Stomach (tissue), 9 donors: ENCODE measurements around the gene RALGDS. TPM values are rescaled to one million over a fixed set of nuclear protein-coding genes. Genes with fewer than 3 reads are reported as not detected.
A peak's percentile ranks its signal among the peaks of the same experiment; 100 is the strongest.

Experiments
- DNase-seq, 2 donors: peaks; one replicate each; pipeline versions ENCODE4 v3.0.0 to v3.0.0-alpha.2; 2013 to 2019
- H3K27ac ChIP-seq, 5 donors: fragments of 200-600 bp in 4 of 5; sonication (generic) in 4 of 5; one replicate each; pipeline ENCODE4 v1.5.1; 2013 to 2019; ENCODE audit warnings: mild to moderate bottlenecking in 1 of 5, moderate library complexity in 1 of 5
- H3K27me3 ChIP-seq, 3 donors: fragments of 200-600 bp; sonication (generic); one replicate each; pipeline ENCODE4 v1.5.1; 2017 to 2019; ENCODE audit warnings: mixed run types in 1 of 3
- H3K36me3 ChIP-seq, 4 donors: fragments of 200-600 bp; sonication (generic); 1 replicate in 3 of 4; 2 replicates in 1 of 4; pipeline ENCODE4 v1.5.1; 2016 to 2019
- H3K4me1 ChIP-seq, 4 donors: fragments of 200-600 bp; sonication (generic); one replicate each; pipeline ENCODE4 v1.5.1; 2016 to 2019
- H3K4me3 ChIP-seq, 4 donors: fragments of 200-600 bp; sonication (generic) in 3 of 4; one replicate each; pipeline ENCODE4 v1.5.1; 2016 to 2019; ENCODE audit warnings: mild to moderate bottlenecking in 1 of 4
- H3K9me3 ChIP-seq, 4 donors: fragments of 200-600 bp; sonication (generic); one replicate each; pipeline ENCODE4 v1.5.1; 2016 to 2019
- EP300 ChIP-seq: sonication (generic); formaldehyde crosslinking; IDR thresholded peaks from one replicate; pipeline ENCODE4 v1.6.1; 2017; ENCODE audit warnings: antibody characterized with exemption
- POLR2A ChIP-seq, 4 donors: fragments of 450-650 bp; IDR thresholded peaks; one replicate each; pipeline ENCODE4 v1.6.1; 2016; ENCODE audit warnings: antibody characterized with exemption in 4 of 4, control low read depth in 2 of 4, mild to moderate bottlenecking in 1 of 4, moderate library complexity in 1 of 4
- POLR2AphosphoS5 ChIP-seq, 3 donors: sonication (generic); formaldehyde crosslinking; IDR thresholded peaks; one replicate each; pipeline ENCODE4 v1.6.1; 2016; ENCODE audit warnings: antibody characterized with exemption in 3 of 3
- WGBS, 5 donors: extraction: QIAGEN DNeasy Blood & Tissue Kit in 3 of 5; methylation state at CpG; one replicate each; pipeline versions ENCODE4 v1.1.5 to v1.1.7; 2013 to 2018; 5-methylcytosine and 5-hydroxymethylcytosine counted together
- intact Hi-C: fragments of 100-400 bp; cut with DNase I; formaldehyde crosslinking; loops from one replicate; pipeline ENCODE4 v1.15.1; 2023; ENCODE audit warnings: low total_unique reads
- polyA plus RNA-seq, 3 donors: library from polyadenylated mRNA; stranded (reverse); fragments of 200-250 nt; gene quantifications; one replicate each; pipeline ENCODE4 v1.2.3, GENCODE V29; 2013
- total RNA-seq, 5 donors: library from RNA; depleted of rRNA; stranded (reverse); fragments of >200 nt; gene quantifications; one replicate each; pipeline versions ENCODE4 v1.1.0 to v1.2.3, GENCODE V29; 2014 to 2016
- TF ChIP-seq, protein P1 (sequence below), 7 experiments: fragments of 450-650 bp in 4 of 7; fragments of 200-600 bp in 3 of 7; sonication (generic) in 3 of 7; IDR thresholded peaks; one replicate each; pipeline ENCODE4 v1.5.1; 2016 to 2019; ENCODE audit warnings: antibody characterized with exemption in 7 of 7, control low read depth in 2 of 7, mild to moderate bottlenecking in 1 of 7
- donor health status: healthy with polysubstance abuse.
- donor health status: Bipolar disorder and iron deficiency.
- donor health status: healthy.

RALGDS gene
- total and polyA plus RNA-seq, 8 donors, result 20.5 to 242 (median 43.6) TPM

- no peaks in the 10 kb centered on the region for H3K9me3 ChIP-seq
- no peak overlapping the region for H3K4me3 ChIP-seq
- TF ChIP-seq, protein P1, sequence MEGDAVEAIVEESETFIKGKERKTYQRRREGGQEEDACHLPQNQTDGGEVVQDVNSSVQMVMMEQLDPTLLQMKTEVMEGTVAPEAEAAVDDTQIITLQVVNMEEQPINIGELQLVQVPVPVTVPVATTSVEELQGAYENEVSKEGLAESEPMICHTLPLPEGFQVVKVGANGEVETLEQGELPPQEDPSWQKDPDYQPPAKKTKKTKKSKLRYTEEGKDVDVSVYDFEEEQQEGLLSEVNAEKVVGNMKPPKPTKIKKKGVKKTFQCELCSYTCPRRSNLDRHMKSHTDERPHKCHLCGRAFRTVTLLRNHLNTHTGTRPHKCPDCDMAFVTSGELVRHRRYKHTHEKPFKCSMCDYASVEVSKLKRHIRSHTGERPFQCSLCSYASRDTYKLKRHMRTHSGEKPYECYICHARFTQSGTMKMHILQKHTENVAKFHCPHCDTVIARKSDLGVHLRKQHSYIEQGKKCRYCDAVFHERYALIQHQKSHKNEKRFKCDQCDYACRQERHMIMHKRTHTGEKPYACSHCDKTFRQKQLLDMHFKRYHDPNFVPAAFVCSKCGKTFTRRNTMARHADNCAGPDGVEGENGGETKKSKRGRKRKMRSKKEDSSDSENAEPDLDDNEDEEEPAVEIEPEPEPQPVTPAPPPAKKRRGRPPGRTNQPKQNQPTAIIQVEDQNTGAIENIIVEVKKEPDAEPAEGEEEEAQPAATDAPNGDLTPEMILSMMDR (IDR thresholded peaks at IDR 0.05), result no peak
- no peak for TF ChIP-seq POLR2AphosphoS5 (IDR thresholded peaks at IDR 0.05)
- no peak for TF ChIP-seq POLR2A (IDR thresholded peaks at IDR 0.05)
- TF ChIP-seq EP300, result no peak
- H3K27me3 ChIP-seq, result no peaks in the 10 kb centered on the region
- WGBS, 5 donors, result 43 to 51% (median 50%) methylated on average over 18 to 19 of the region's 19 CpGs
- H3K27ac ChIP-seq, result peak overlapping the region; percentile 9 to 94 (median 91)
- no peak for DNase-seq
- no peaks in the 10 kb centered on the region for H3K36me3 ChIP-seq
- peaks cover 47 to 91% (median 81%) of the 10 kb centered on the region in 4 donors for H3K4me1 ChIP-seq
- intact Hi-C loops, result no loop called here
Observed at GRCh38 chr9:133122935-133123611, 2.0 kb upstream of the RALGDS start.

GRCh38 chr9:133122605-133122934, 1.5 kb upstream of the RALGDS start:
- Histone ChIP-seq H3K36me3 (no peaks in the 10 kb centered on the region), H3K27ac (peak overlapping the region; percentile 9 to 94 (median 91)), H3K4me1 (peaks cover 50 to 91% (median 81%) of the 10 kb centered on the region in 4 donors), H3K27me3 (no peaks in the 10 kb centered on the region), H3K9me3 (no peaks in the 10 kb centered on the region), H3K4me3 (no peak overlapping the region)
- TF ChIP-seq, protein P1 (IDR thresholded peaks at IDR 0.05), result no peak
- no peak for TF ChIP-seq EP300
- TF ChIP-seq POLR2AphosphoS5 (IDR thresholded peaks at IDR 0.05), result no peak
- no peak for TF ChIP-seq POLR2A (IDR thresholded peaks at IDR 0.05)
- intact Hi-C loops, result no loop called here
- 66 to 87% (median 79%) methylated on average over 4 of the region's 4 CpGs for WGBS, 5 donors
- no peak for DNase-seq

DNA sequence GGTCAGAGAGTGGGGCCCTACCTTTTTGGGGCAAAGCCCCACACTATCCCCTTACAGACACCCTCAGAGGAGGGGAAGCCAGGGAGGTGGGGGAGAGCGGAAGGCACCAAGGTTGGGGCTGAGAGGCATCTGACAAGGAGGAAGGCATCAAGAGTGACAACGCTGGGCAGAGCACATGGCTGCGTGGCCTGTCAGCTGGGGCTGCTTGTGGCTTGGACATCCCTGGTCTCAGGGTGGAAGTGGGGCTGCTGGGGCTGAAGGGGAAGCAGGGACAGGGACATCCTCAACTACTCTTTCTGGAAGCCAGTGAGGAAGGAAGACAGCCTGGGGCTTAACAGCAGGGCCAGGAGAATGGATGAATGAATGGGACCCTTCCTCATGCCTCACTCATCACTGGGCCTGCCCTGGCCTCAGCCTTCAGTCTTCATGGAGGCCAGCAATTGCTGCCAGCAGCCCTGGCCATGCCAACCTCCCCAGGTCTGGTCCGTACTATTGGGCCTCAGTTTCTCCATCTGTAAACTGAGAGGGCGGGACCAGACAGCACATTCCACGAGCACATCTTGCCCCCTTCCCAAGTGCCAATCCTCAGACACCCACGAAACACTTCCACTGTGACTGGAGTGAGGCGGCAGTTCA, 993 bp upstream of the RALGDS start:
- Histone ChIP-seq H3K36me3 (no peaks in the 10 kb centered on the region), H3K4me3 (no peak overlapping the region), H3K27ac (peak overlapping the region; percentile 86 to 94 (median 91)), H3K9me3 (no peaks in the 10 kb centered on the region), H3K4me1 (peaks cover 50 to 91% (median 81%) of the 10 kb centered on the region in 4 donors), H3K27me3 (no peaks in the 10 kb centered on the region)
- WGBS, 5 donors, result 84 to 94% (median 89%) methylated on average over 8 of the region's 8 CpGs
- TF ChIP-seq POLR2AphosphoS5 (IDR thresholded peaks at IDR 0.05) (no peak), POLR2A (IDR thresholded peaks at IDR 0.05) (no peak), EP300 (no peak)
- TF ChIP-seq, protein P1 (IDR thresholded peaks at IDR 0.05), result no peak
- intact Hi-C loops, result no loop called here
- peak in 1 of 2 donors; percentile 48 for DNase-seq

DNA sequence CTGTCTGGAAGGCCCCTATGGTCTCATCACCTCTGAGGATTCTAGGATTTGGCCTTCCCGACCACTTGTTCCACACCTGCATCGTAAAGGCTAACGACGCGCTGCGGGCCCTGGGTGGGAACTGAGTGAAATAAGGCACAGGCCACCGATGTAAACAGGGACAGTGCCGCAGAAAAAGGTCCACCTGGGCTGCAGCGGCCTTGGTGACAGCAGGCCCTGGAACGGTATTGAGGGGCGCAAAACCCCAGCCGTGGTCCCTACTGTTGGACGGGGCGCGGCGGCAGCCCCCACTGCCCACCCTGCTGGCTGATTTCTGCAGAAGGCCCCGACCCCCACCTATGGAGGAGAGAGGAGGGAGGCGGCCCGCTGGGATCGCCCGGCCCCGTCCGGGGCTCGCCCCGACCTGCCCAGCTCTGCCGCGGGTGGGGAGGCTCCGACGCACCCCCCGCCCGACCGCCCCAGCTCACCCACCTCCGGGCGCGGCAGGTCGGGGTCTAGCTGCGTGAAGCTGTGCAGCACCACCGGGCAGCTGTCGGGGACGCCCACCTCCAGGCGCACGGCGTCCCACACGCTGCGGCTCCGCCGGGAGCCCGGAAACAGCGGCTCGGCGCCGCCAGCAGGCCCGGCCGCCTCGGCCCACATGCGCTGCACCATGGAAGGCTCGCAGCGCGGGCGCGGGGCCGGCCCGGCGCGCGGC, 391 bp downstream of the RALGDS start:
- Histone ChIP-seq H3K27me3 (no peaks in the 10 kb centered on the region), H3K36me3 (no peaks in the 10 kb centered on the region), H3K4me1 (peaks cover 46 to 91% (median 79%) of the 10 kb centered on the region in 4 donors), H3K9me3 (no peaks in the 10 kb centered on the region), H3K27ac (peak overlapping the region; percentile 85 to 94 (median 91)), H3K4me3 (peak overlapping the region; percentile 62 to 91 (median 85))
- TF ChIP-seq POLR2A (IDR thresholded peaks at IDR 0.05), result no peak
- TF ChIP-seq, protein P1 (IDR thresholded peaks at IDR 0.05), result no peak
- no peak for TF ChIP-seq POLR2AphosphoS5 (IDR thresholded peaks at IDR 0.05)
- no peak for TF ChIP-seq EP300
- intact Hi-C loops, result no loop called here
- 1 to 5% (median 2%) methylated on average over 16 to 66 of the region's 66 CpGs; no CpG with 5 or more reads in 1 of the 5 donors for WGBS, 5 donors
- no peak for DNase-seq
